HCT116 (cell line): ENCODE measurements around the gene TMA7B. TPM values are rescaled to one million over a fixed set of nuclear protein-coding genes. Genes with fewer than 3 reads are reported as not detected.

Experiments
- ATAC-seq: fragments of 200-7000 bp; cut with Tn5 transposase; 2 replicates; pipeline ENCODE4 v1.9.1; 2020; ENCODE audit warnings: mild to moderate bottlenecking, moderate library complexity
- BruUV-seq: library from RNA; stranded (reverse); fragments of 400-500 nt; replicated peaks from 2 replicates; lab custom pipeline; 2021; lab: Mats Ljungman, UMichigan
- CTCF ChIA-PET: fragments of 300-600 bp; sonication (Branson Sonifier 250); formaldehyde crosslinking; loops from one replicate; lab custom pipeline; 2021; ENCODE audit warnings: antibody characterized with exemption; lab: Charles Lee
- POLR2A ChIA-PET: fragments of 300-600, 350-600 bp; sonication (Branson Sonifier 250); formaldehyde crosslinking; loops from one replicate; lab custom pipeline; 2021; ENCODE audit warnings: antibody characterized with exemption; lab: Charles Lee
- RAD21 ChIA-PET, 2 experiments: fragments of 300-600 bp; sonication (Branson Sonifier 250); formaldehyde crosslinking; loops; one replicate each; lab custom pipeline; 2023; ENCODE audit warnings: low total read pairs in 2 of 2; ENCODE audit not compliant: uncharacterized antibody in 2 of 2, unreplicated experiment in 2 of 2, low non-redundant PET in 1 of 2; lab: Charles Lee
- DNase-seq: peaks from one replicate; pipeline ENCODE4 v3.0.0-alpha.2; 2010; ENCODE audit warnings: low read depth, low spot score
- H2AFZ ChIP-seq: fragments of 200-600 bp; shearing (Covaris generic), sonication (generic); 2 replicates; pipeline ENCODE4 v1.6.1; 2017; ENCODE audit warnings: low read depth, mixed run types, mixed read lengths, antibody characterized with exemption, low read length; ENCODE audit not compliant: poor library complexity, severe bottlenecking
- H3K27ac ChIP-seq: 2 replicates; pipeline ENCODE4 v1.5.1; 2012; ENCODE audit warnings: low read depth, low read length
- H3K27me3 ChIP-seq: fragments of 200-600 bp; sonication (generic); 2 replicates; pipeline ENCODE4 v1.6.1; 2016; ENCODE audit warnings: mixed run types, low read length, mixed read lengths; ENCODE audit not compliant: insufficient read depth
- H3K36me3 ChIP-seq, 2 experiments: fragments of 200-500 bp in 1 of 2; fragments of 200-600 bp in 1 of 2; sonication (Bioruptor generic) in 1 of 2; sonication (generic) in 1 of 2; 2 replicates each; pipeline versions ENCODE4 v1.5.1 to v1.6.1; 2014 to 2016; ENCODE audit warnings: low read length in 2 of 2, inconsistent platforms in 1 of 2, mixed read lengths in 1 of 2, mixed run types in 1 of 2; ENCODE audit not compliant: insufficient read depth in 2 of 2, control insufficient read depth in 1 of 2
- H3K4me1 ChIP-seq, 2 experiments: fragments of 200-600 bp in 1 of 2; sonication (generic) in 1 of 2; 2 replicates each; pipeline versions ENCODE4 v1.5.1 to v1.6.1; 2012 to 2017; ENCODE audit warnings: low read length in 2 of 2, inconsistent platforms in 1 of 2, mild to moderate bottlenecking in 1 of 2, mixed read lengths in 1 of 2, mixed run types in 1 of 2, moderate library complexity in 1 of 2; ENCODE audit not compliant: insufficient read depth in 2 of 2, control insufficient read depth in 1 of 2
- H3K4me2 ChIP-seq: fragments of 200-600 bp; sonication (generic); 2 replicates; pipeline ENCODE4 v1.6.1; 2017; ENCODE audit warnings: mixed run types, low read length, mixed read lengths
- H3K4me3 ChIP-seq, 2 experiments: fragments of 200-600 bp in 1 of 2; sonication (generic) in 1 of 2; replicated peaks in 1 of 2; 2 replicates each; pipeline ENCODE4 v1.5.1; 2011 to 2016; ENCODE audit warnings: low read length in 2 of 2, control low read depth in 1 of 2, low read depth in 1 of 2, mild to moderate bottlenecking in 1 of 2, mixed read lengths in 1 of 2, mixed run types in 1 of 2
- H3K79me2 ChIP-seq: fragments of 200-600 bp; sonication (generic); 2 replicates; pipeline ENCODE4 v1.6.1; 2017; ENCODE audit warnings: mild to moderate bottlenecking, mixed run types, low read length, moderate library complexity, mixed read lengths; ENCODE audit not compliant: insufficient read depth
- H3K9ac ChIP-seq: fragments of 200-600 bp; sonication (generic); 2 replicates; pipeline ENCODE4 v1.6.1; 2016; ENCODE audit warnings: low read length, mixed read lengths
- H3K9me2 ChIP-seq: fragments of 200-600 bp; sonication (generic), shearing (Covaris generic); 2 replicates; pipeline ENCODE4 v1.6.1; 2017; ENCODE audit warnings: mixed run types, mild to moderate bottlenecking, moderate library complexity; ENCODE audit not compliant: insufficient read depth
- H3K9me3 ChIP-seq, 2 experiments: fragments of 200-500 bp in 1 of 2; fragments of 200-600 bp in 1 of 2; sonication (Bioruptor generic) in 1 of 2; sonication (generic) in 1 of 2; 2 replicates each; pipeline ENCODE4 v1.6.1; 2014 to 2017; ENCODE audit warnings: low read length in 2 of 2, mixed read lengths in 2 of 2, inconsistent platforms in 1 of 2, low read depth in 1 of 2, mild to moderate bottlenecking in 1 of 2, mixed run types in 1 of 2, moderate library complexity in 1 of 2; ENCODE audit not compliant: control insufficient read depth in 1 of 2, insufficient read depth in 1 of 2
- H4K20me1 ChIP-seq: fragments of 200-600 bp; sonication (generic), shearing (Covaris generic); 2 replicates; pipeline ENCODE4 v1.6.1; 2017; ENCODE audit warnings: mixed run types, mild to moderate bottlenecking, moderate library complexity; ENCODE audit not compliant: insufficient read depth
- CBX3 ChIP-seq: IDR thresholded peaks from 2 replicates; pipeline ENCODE4 v1.6.1; 2012; ENCODE audit warnings: low read depth
- CEBPB ChIP-seq: IDR thresholded peaks from 2 replicates; pipeline ENCODE4 v1.6.1; 2012; ENCODE audit warnings: low read depth
- EGR1 ChIP-seq: IDR thresholded peaks from 2 replicates; pipeline ENCODE4 v1.6.1; 2012; ENCODE audit warnings: low read depth
- ELF1 ChIP-seq: IDR thresholded peaks from 2 replicates; pipeline ENCODE4 v1.6.1; 2012; ENCODE audit warnings: low read depth, borderline replicate concordance
- FOSL1 ChIP-seq: IDR thresholded peaks from 2 replicates; pipeline ENCODE4 v1.6.1; 2012; ENCODE audit warnings: low read depth
- JUND ChIP-seq: IDR thresholded peaks from 2 replicates; pipeline ENCODE4 v1.6.1; 2012
- SIN3A ChIP-seq: IDR thresholded peaks from 2 replicates; pipeline ENCODE4 v1.6.1; 2012; ENCODE audit warnings: low read depth
- TCF7L2 ChIP-seq: IDR thresholded peaks from 2 replicates; pipeline ENCODE4 v1.7.0; 2011; ENCODE audit warnings: borderline replicate concordance, inconsistent platforms; ENCODE audit not compliant: insufficient read depth, insufficient read length; ENCODE audit errors: extremely low read depth
- YY1 ChIP-seq: IDR thresholded peaks from 2 replicates; pipeline ENCODE4 v1.6.1; 2011; ENCODE audit warnings: low read length, low read depth, moderate library complexity, mild to moderate bottlenecking; ENCODE audit not compliant: insufficient replicate concordance; ENCODE audit errors: extremely low read depth
- ZBTB33 ChIP-seq: IDR thresholded peaks from 2 replicates; pipeline ENCODE4 v1.6.1; 2011; ENCODE audit warnings: mild to moderate bottlenecking, low read length, moderate library complexity; ENCODE audit not compliant: insufficient replicate concordance; ENCODE audit errors: extremely low read depth
- ZFX ChIP-seq: fragments of 450-650 bp; IDR thresholded peaks from 2 replicates; pipeline ENCODE4 v1.6.1; 2017
- intact Hi-C: fragments of 100-400 bp; cut with micrococcal nuclease; formaldehyde crosslinking; loops from 2 replicates; pipeline ENCODE4 v1.10.0; 2022
- total RNA-seq: library from RNA; stranded (reverse); gene quantifications from one replicate; pipeline ENCODE4 v1.2.1, GENCODE V29; 2021; ENCODE audit not compliant: unreplicated experiment
- TF ChIP-seq, protein P1 (sequence below): IDR thresholded peaks from 2 replicates; pipeline ENCODE4 v1.6.1; 2012

The TMA7B gene
- total RNA-seq, 1 experiment from 2014 or later = not detected

- CTCF ChIA-PET = interaction anchor here (2.1 kb wide), 1 partner anchor 29 kb away, joined by 6 read pairs; no protein-coding TSS in a partner anchor
- peak; percentile 23 for ATAC-seq
- H3K36me3 ChIP-seq = peaks cover 3 to 6% of the 10 kb centered on the region in 2 experiments; a peak in 2 of 4 replicates
Observed at GRCh38 chr22:39995393-39996252, 35.4 kb downstream of the TMA7B start.

DNA sequence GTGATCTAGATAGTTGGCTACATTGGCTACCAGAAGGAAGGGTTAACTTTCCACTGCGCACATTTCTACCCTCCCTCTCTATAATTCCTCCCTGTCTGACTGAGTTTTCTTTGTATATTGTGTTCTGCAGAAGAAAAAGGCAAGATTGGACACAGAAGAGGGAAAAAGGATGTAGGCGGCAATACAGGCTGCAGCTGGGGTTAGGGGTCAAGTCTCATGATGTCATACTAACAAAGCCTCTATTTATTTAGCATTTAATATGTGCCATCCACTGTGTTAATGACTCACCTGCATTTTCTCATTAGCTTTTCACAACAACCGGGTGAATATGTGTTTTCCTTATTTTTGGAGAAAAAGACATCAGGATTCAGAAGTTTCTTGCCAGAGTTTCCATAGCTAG, 36.5 kb downstream of the TMA7B start:
- Histone ChIP-seq H3K27ac (no peak overlapping the region), H3K9me2 (no peaks in the 10 kb centered on the region), H3K27me3 (no peaks in the 10 kb centered on the region), H3K79me2 (peaks cover 63% of the 10 kb centered on the region), H3K9ac (0 out of 2 replicates have a peak overlapping the region, but pooled peaks have one; percentile 89), H3K4me3 (peak overlapping the region; percentile 12 to 90; a peak in 1 of 4 replicates), H4K20me1 (no peaks in the 10 kb centered on the region), H3K9me3 (no peaks in the 10 kb centered on the region), H2AFZ (no peak overlapping the region), H3K36me3 (peaks cover 6% of the 10 kb centered on the region in 2 experiments; a peak in 2 of 4 replicates), H3K4me2 (peak overlapping the region; percentile 98), H3K4me1 (peaks cover 20 to 38% of the 10 kb centered on the region in 2 experiments)
- CTCF ChIA-PET = no interaction called here
- no TSS peak for BruUV-seq
- intact Hi-C loops = no loop called here
- ATAC-seq = no peak
- RAD21 ChIA-PET = no interaction called here
- POLR2A ChIA-PET = no interaction called here
- no peak for DNase-seq
- TF ChIP-seq ZBTB33 (no peak), ZFX (no peak), TCF7L2 (no peak), YY1 (no peak), EGR1 (no peak), CBX3 (no peak), SIN3A (no peak), JUND (no peak), ELF1 (no peak), CEBPB (no peak), FOSL1 (no peak)
- TF ChIP-seq, protein P1, sequence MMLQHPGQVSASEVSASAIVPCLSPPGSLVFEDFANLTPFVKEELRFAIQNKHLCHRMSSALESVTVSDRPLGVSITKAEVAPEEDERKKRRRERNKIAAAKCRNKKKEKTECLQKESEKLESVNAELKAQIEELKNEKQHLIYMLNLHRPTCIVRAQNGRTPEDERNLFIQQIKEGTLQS = no peak

More at GRCh38 chr22:39995393-39996252, 35.4 kb downstream of the TMA7B start:
- ChIA-PET RAD21 (no interaction called here), POLR2A (no interaction called here)
- no peak for DNase-seq
- intact Hi-C loops = no loop called here
- Histone ChIP-seq H3K27ac (peak overlapping the region; percentile 66), H3K4me3 (peak overlapping the region; percentile 73 to 90), H4K20me1 (no peaks in the 10 kb centered on the region), H3K4me1 (peaks cover 20 to 38% of the 10 kb centered on the region in 2 experiments), H3K9me2 (no peaks in the 10 kb centered on the region), H3K9me3 (no peaks in the 10 kb centered on the region), H3K79me2 (peaks cover 54% of the 10 kb centered on the region), H2AFZ (no peak overlapping the region), H3K4me2 (peak overlapping the region; percentile 98), H3K27me3 (no peaks in the 10 kb centered on the region), H3K9ac (peak overlapping the region; percentile 89)
- no peak for TF ChIP-seq JUND
- peak; percentile 74 for TF ChIP-seq ZFX
- no TSS peak for BruUV-seq
